Left lung (tissue), 10 donors: ENCODE measurements around the gene STAU1. TPM values are rescaled to one million over a fixed set of nuclear protein-coding genes. Genes with fewer than 3 reads are reported as not detected.

Source experiments
- ATAC-seq: fragments of 200-7000 bp; cut with Tn5 transposase; one replicate; pipeline ENCODE4 v1.9.1; 2020; ENCODE audit warnings: moderate library complexity
- DNase-seq, 4 donors: peaks; one replicate each; pipeline ENCODE4 v3.0.0-alpha.2; 2013 to 2020
- H3K27ac ChIP-seq, 2 donors: fragments of 200-600 bp; sonication (generic) in 1 of 2; one replicate each; pipeline versions ENCODE4 v1.5.0 to v1.8.0; 2020 to 2021
- H3K27me3 ChIP-seq, 2 donors: fragments of 200-600 bp; sonication (generic) in 1 of 2; one replicate each; pipeline versions ENCODE4 v1.5.0 to v1.8.0; 2020 to 2021
- H3K36me3 ChIP-seq, 2 donors: fragments of 200-600 bp; sonication (generic) in 1 of 2; one replicate each; pipeline versions ENCODE4 v1.5.0 to v1.8.0; 2020 to 2021
- H3K4me1 ChIP-seq, 2 donors: fragments of 200-600 bp; one replicate each; pipeline ENCODE4 v1.8.0; 2021
- H3K4me3 ChIP-seq, 2 donors: fragments of 200-600 bp; sonication (generic) in 1 of 2; one replicate each; pipeline versions ENCODE4 v1.5.0 to v1.8.0; 2020 to 2021; ENCODE audit warnings: mild to moderate bottlenecking in 1 of 2
- H3K9me3 ChIP-seq, 2 donors: fragments of 200-600 bp; sonication (generic) in 1 of 2; one replicate each; pipeline versions ENCODE4 v1.5.0 to v1.8.0; 2020 to 2021
- intact Hi-C, 2 donors: fragments of 100-400 bp; cut with DNase I; formaldehyde crosslinking; loops; one replicate each; pipeline versions ENCODE4 v1.11.2 to v1.14.2; 2022
- polyA plus RNA-seq, 6 donors: library from polyadenylated mRNA; unstranded; fragments of 120-200 nt; gene quantifications; one replicate each; pipeline ENCODE4 v1.2.1, GENCODE V29; 2013; ENCODE audit not compliant: insufficient read length in 6 of 6
- total RNA-seq, 2 donors: library from RNA; stranded (reverse); fragmentation: NEBNext Ultra II Directional; extraction: Animal tissue kit (Norgen Biotek cat#: 25700); gene quantifications; one replicate each; pipeline ENCODE4 v1.2.1, GENCODE V29; 2021
- TF ChIP-seq, protein P1 (sequence below), 2 donors: fragments of 200-600 bp; sonication (generic) in 1 of 2; IDR thresholded peaks; one replicate each; pipeline versions ENCODE4 v1.5.0 to v1.8.0; 2021; ENCODE audit warnings: antibody characterized with exemption in 2 of 2
- donor health status: DM: no; HTN: yes; CAD: no.
- donor health status: DM: no; HTN: no; CAD: no.

Gene STAU1
- total and polyA plus RNA-seq, 8 donors = 68.6 to 103 (median 98.5) TPM

DNA sequence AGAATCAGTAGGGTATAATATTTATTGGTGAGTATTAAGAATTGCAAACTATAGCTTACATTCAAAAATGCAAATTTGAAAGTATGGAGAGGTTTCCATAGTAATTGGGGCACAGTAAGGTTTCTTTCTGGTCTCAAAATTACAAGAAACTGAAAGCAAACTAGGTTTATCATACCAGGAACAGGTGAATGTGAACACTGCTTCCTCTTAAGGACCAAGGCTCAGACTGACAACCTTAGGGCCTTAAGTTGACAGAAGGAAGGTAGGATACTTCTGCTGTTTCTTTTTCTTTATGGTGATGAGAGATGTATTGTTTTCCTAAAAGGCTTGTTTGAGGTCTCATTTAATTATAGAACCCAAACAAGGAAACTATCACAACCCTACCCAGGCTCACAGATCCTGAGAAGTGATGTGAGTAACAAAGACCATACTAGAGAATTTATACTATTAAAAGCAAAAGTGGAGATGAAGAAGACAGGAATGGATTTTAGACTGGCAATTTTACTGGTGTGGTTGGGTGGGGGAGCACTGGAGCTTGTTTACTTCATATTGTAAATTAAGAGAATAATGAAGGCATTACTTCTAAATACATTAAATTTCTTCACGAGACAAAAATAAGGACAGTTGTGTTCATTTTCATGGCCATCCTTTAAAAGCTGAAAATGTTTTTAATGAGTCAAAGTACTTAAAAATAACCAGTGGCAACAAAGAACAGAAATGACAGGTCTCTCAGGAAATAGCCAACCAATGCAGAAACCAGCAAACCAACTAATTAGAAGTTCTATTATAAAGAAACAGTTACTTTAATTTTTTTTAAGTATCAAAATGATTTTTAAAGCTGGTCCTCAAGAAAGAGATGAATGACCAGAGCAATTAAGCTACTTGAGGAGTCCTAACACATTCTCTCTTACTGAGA lies 21.3 kb downstream of the STAU1 start:
- intact Hi-C loops = no loop called here
- H3K27me3 ChIP-seq = no peaks in the 10 kb centered on the region
- TF ChIP-seq, protein P1, sequence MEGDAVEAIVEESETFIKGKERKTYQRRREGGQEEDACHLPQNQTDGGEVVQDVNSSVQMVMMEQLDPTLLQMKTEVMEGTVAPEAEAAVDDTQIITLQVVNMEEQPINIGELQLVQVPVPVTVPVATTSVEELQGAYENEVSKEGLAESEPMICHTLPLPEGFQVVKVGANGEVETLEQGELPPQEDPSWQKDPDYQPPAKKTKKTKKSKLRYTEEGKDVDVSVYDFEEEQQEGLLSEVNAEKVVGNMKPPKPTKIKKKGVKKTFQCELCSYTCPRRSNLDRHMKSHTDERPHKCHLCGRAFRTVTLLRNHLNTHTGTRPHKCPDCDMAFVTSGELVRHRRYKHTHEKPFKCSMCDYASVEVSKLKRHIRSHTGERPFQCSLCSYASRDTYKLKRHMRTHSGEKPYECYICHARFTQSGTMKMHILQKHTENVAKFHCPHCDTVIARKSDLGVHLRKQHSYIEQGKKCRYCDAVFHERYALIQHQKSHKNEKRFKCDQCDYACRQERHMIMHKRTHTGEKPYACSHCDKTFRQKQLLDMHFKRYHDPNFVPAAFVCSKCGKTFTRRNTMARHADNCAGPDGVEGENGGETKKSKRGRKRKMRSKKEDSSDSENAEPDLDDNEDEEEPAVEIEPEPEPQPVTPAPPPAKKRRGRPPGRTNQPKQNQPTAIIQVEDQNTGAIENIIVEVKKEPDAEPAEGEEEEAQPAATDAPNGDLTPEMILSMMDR (IDR thresholded peaks at IDR 0.05) = no peak
- H3K27ac ChIP-seq = peak overlapping the region; percentile 34 to 38
- ATAC-seq (peak; percentile 16), DNase-seq (no peak)
- no peak overlapping the region for H3K4me3 ChIP-seq
- H3K4me1 ChIP-seq = peaks cover 12 to 22% of the 10 kb centered on the region in 2 donors
- no peaks in the 10 kb centered on the region for H3K9me3 ChIP-seq
- peaks cover 0 to 23% of the 10 kb centered on the region in 2 donors for H3K36me3 ChIP-seq

DNA sequence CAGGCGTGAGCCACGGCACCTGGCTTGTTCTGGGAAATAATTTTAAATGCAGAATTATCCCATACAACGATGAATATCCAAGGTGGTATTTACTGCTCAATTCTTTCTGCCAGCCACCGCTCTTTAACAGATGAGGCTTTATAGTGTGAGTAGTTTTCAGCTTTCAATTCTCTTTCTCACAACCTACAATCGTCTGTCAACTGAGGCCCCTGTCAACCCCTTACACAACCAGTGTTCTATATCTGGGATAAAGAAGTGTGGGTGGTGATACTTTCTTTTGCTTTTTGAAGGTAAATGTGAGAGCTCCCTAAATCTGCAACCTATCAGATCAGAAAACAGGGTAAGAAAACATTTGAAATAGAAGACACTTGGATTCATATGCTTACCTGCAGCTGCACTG lies 22.5 kb downstream of the STAU1 start:
- no peak overlapping the region for H3K4me3 ChIP-seq
- no peak for DNase-seq
- TF ChIP-seq, protein P1 (IDR thresholded peaks at IDR 0.05) = no peak
- no peak overlapping the region for H3K27ac ChIP-seq
- H3K9me3 ChIP-seq = no peaks in the 10 kb centered on the region
- no peaks in the 10 kb centered on the region for H3K27me3 ChIP-seq
- peaks cover 12 to 22% of the 10 kb centered on the region in 2 donors for H3K4me1 ChIP-seq
- no peak for ATAC-seq
- intact Hi-C loops = no loop called here
- H3K36me3 ChIP-seq = peaks cover 0 to 23% of the 10 kb centered on the region in 2 donors

DNA sequence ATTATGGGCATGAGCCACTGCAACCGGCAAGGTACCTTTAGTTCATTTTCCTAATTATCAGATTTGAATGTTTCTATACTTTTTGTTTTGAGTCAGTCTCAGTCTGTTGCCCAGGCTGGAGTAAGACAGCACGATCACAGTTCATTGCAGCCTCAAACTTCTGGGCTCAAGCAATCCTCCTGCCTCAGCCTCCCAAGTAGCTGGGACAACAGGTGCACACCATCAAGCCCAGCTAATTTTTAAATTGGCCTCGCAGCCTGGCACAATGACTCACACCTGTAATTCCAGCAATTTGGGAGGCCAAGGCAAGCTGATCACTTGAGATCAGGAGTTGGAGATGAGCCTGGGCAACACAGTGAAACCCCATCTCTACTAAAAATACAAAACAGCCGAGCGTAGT lies 24.4 kb downstream of the STAU1 start:
- TF ChIP-seq, protein P1 (IDR thresholded peaks at IDR 0.05) = no peak
- Histone ChIP-seq H3K27me3 (no peaks in the 10 kb centered on the region), H3K27ac (no peak overlapping the region), H3K4me1 (peaks cover 12 to 22% of the 10 kb centered on the region in 2 donors), H3K9me3 (no peaks in the 10 kb centered on the region), H3K4me3 (no peak overlapping the region), H3K36me3 (peaks cover 0 to 30% of the 10 kb centered on the region in 2 donors)
- intact Hi-C loops = no loop called here
- ATAC-seq = no peak
- DNase-seq = no peak

DNA sequence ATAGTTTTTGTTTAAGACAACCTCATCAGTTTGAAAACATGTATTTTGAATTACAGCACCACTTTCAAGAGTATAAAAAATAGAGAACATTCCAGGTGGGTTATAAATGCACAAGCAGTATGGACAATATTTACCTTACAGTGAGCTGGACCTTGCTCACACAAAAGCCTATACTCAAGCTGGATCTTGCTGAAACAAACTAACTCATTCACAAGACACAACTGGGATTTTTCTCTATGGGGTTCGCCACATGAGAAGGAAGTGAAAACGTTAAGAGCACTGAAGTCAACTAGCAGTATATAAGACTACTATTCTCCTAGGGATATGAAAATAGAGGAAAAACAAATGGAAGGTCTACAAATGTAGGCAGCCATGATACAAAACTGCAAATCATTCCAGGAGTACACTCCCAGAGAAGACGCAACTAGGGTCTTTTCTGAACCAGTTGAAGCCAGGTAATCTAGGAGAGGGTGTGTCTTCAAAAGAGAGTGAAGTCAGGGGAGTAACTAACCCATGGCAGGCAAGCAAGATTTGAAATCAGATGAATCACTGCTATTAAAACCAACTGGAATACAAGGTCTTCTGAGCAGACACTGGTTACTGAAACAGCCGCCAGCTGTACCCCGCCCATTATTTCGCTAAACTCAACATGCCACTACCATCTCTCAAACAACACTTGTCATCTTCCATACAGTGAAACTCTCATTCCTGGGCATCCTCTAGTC lies 26.5 kb downstream of the STAU1 start:
- H3K4me1 ChIP-seq = peaks cover 0 to 4% of the 10 kb centered on the region in 2 donors
- ATAC-seq = no peak
- TF ChIP-seq, protein P1 (IDR thresholded peaks at IDR 0.05) = no peak
- H3K27me3 ChIP-seq = no peaks in the 10 kb centered on the region
- no peaks in the 10 kb centered on the region for H3K9me3 ChIP-seq
- DNase-seq = no peak
- H3K4me3 ChIP-seq = no peak overlapping the region
- no peak overlapping the region for H3K27ac ChIP-seq
- H3K36me3 ChIP-seq = peaks cover 0 to 44% of the 10 kb centered on the region in 2 donors
- intact Hi-C loops = no loop called here
